AG04450 (cell line): ENCODE measurements around the gene MRC1. TPM values are rescaled to one million over a fixed set of nuclear protein-coding genes. Genes with fewer than 3 reads are reported as not detected.

ENCODE experiments used
- CTCF ChIA-PET: fragments of 300-600, 350-600 bp; formaldehyde crosslinking; extraction: SDS; loops from one replicate; lab custom pipeline; 2022; ENCODE audit warnings: antibody characterized with exemption, inconsistent platforms; lab: Charles Lee
- POLR2A ChIA-PET: fragments of 350-600 bp; formaldehyde crosslinking; extraction: SDS; loops from one replicate; lab custom pipeline; 2021; ENCODE audit warnings: antibody characterized with exemption, inconsistent platforms; lab: Yijun Ruan, JAX
- DNase-seq: peaks from one replicate; pipeline ENCODE4 v3.0.0-alpha.2; 2011; ENCODE audit warnings: low read depth, low spot score
- H3K27ac ChIP-seq: one replicate; pipeline ENCODE4 v1.5.1; 2012; ENCODE audit warnings: low read depth, low read length, control low read depth
- H3K27me3 ChIP-seq: one replicate; pipeline ENCODE4 v1.6.0; 2012; ENCODE audit warnings: low read length; ENCODE audit not compliant: control insufficient read depth, insufficient read depth
- H3K4me3 ChIP-seq: 2 replicates; pipeline ENCODE4 v1.5.1; 2011; ENCODE audit warnings: mild to moderate bottlenecking, low read depth, low read length, control low read depth
- H3K9me3 ChIP-seq: 2 replicates; pipeline ENCODE4 v1.5.1; 2012; ENCODE audit warnings: low read length; ENCODE audit not compliant: control insufficient read depth, insufficient read depth
- CTCF ChIP-seq: IDR thresholded peaks from 2 replicates; pipeline ENCODE4 v1.5.1; 2011; ENCODE audit warnings: low read depth, low read length, control low read depth, inconsistent platforms
- polyA plus RNA-seq: library from polyadenylated mRNA; depleted of rRNA; stranded (reverse); fragments of >200 nt; gene quantifications from 2 replicates; pipeline ENCODE4 v1.2.3, GENCODE V29; 2011

Gene MRC1
- polyA plus RNA-seq, 1 experiment, result not detected

- no peak for DNase-seq
- no peak for TF ChIP-seq CTCF
- Histone ChIP-seq H3K4me3 (no peak overlapping the region), H3K27ac (no peak overlapping the region), H3K9me3 (no peaks in the 10 kb centered on the region), H3K27me3 (no peaks in the 10 kb centered on the region)
- ChIA-PET CTCF (no interaction called here), POLR2A (no interaction called here)
Measured at GRCh38 chr10:17816199-17816598, 7.1 kb downstream of the MRC1 start.

- POLR2A ChIA-PET, result no interaction called here
- no peaks in the 10 kb centered on the region for H3K9me3 ChIP-seq
- no peak for TF ChIP-seq CTCF
- no peak overlapping the region for H3K4me3 ChIP-seq
- DNase-seq, result no peak
- no peaks in the 10 kb centered on the region for H3K27me3 ChIP-seq
- CTCF ChIA-PET, result no interaction called here
- H3K27ac ChIP-seq, result no peak overlapping the region
Measured at GRCh38 chr10:17817316-17817715, 8.2 kb downstream of the MRC1 start.

- ChIA-PET CTCF (no interaction called here), POLR2A (no interaction called here)
- no peak overlapping the region for H3K4me3 ChIP-seq
- H3K9me3 ChIP-seq, result no peaks in the 10 kb centered on the region
- no peaks in the 10 kb centered on the region for H3K27me3 ChIP-seq
- no peak overlapping the region for H3K27ac ChIP-seq
- TF ChIP-seq CTCF, result no peak
- DNase-seq, result no peak
Measured at GRCh38 chr10:17817790-17818189, 8.6 kb downstream of the MRC1 start.

- Histone ChIP-seq H3K9me3 (no peaks in the 10 kb centered on the region), H3K27ac (no peak overlapping the region), H3K27me3 (peaks cover 9% of the 10 kb centered on the region), H3K4me3 (no peak overlapping the region)
- DNase-seq, result no peak
- POLR2A ChIA-PET, result no interaction called here
- no peak for TF ChIP-seq CTCF
- CTCF ChIA-PET, result no interaction called here
Measured at GRCh38 chr10:17819836-17820235, 10.7 kb downstream of the MRC1 start.

- no peak for DNase-seq
- Histone ChIP-seq H3K4me3 (no peak overlapping the region), H3K9me3 (no peaks in the 10 kb centered on the region), H3K27ac (no peak overlapping the region), H3K27me3 (peaks cover 9% of the 10 kb centered on the region)
- TF ChIP-seq CTCF, result no peak
- POLR2A ChIA-PET, result no interaction called here
- CTCF ChIA-PET, result no interaction called here
Measured at GRCh38 chr10:17820943-17821342, 11.8 kb downstream of the MRC1 start.
